ENCODE results near the gene SLC5A9. TPM values are rescaled to one million over a fixed set of nuclear protein-coding genes. Genes with fewer than 3 reads are reported as not detected.

SLC5A9 gene
- total RNA-seq, 1 donor: 0.27 TPM

Other genes with a start within 250 kb of the SLC5A9 start
- gene TRABD2B, start 225.3 kb upstream of the SLC5A9 start, total RNA-seq: not detected
- gene SPATA6, start 249.5 kb downstream of the SLC5A9 start, total RNA-seq: 6.2 TPM

Measured in hematopoietic multipotent progenitor cell (in vitro differentiated cells).